DOHH2 (cell line): ENCODE results near the gene NFE2L2.

ENCODE experiments used
- H3F3A ChIP-seq: fragments of 200-600 bp; sonication (generic), shearing (Covaris generic); 2 replicates; pipeline ENCODE4 v1.6.0; 2016; ENCODE audit warnings: antibody characterized with exemption, mild to moderate bottlenecking; ENCODE audit not compliant: control insufficient read depth, insufficient read depth
- H3K27ac ChIP-seq: fragments of 200-600 bp; sonication (generic); 2 replicates; pipeline ENCODE4 v1.5.1; 2014; ENCODE audit warnings: low read depth, mild to moderate bottlenecking, low read length, moderate library complexity
- H3K27me3 ChIP-seq: fragments of 200-600 bp; sonication (generic); 2 replicates; pipeline ENCODE4 v1.6.1; 2014; ENCODE audit warnings: mild to moderate bottlenecking, low read length, mixed read lengths; ENCODE audit not compliant: control insufficient read depth
- H3K36me3 ChIP-seq: fragments of 200-600 bp; sonication (generic); 2 replicates; pipeline ENCODE4 v1.6.1; 2014; ENCODE audit warnings: mild to moderate bottlenecking, low read length, moderate library complexity, mixed read lengths; ENCODE audit not compliant: control insufficient read depth
- H3K4me1 ChIP-seq: fragments of 200-600 bp; sonication (generic); 2 replicates; pipeline ENCODE4 v1.6.1; 2014; ENCODE audit warnings: mild to moderate bottlenecking, low read length, mixed read lengths; ENCODE audit not compliant: control insufficient read depth
- H3K4me2 ChIP-seq: fragments of 200-600 bp; sonication (generic); 2 replicates; pipeline ENCODE4 v1.6.0; 2014; ENCODE audit warnings: mild to moderate bottlenecking, low read length, moderate library complexity
- H3K4me3 ChIP-seq: fragments of 200-600 bp; sonication (generic); 2 replicates; pipeline ENCODE4 v1.5.1; 2014; ENCODE audit warnings: mild to moderate bottlenecking, low read length, mixed read lengths
- H3K79me2 ChIP-seq: fragments of 200-600 bp; sonication (generic); 2 replicates; pipeline ENCODE4 v1.6.1; 2014; ENCODE audit warnings: mild to moderate bottlenecking, low read length, mixed read lengths; ENCODE audit not compliant: control insufficient read depth
- H3K9me2 ChIP-seq: fragments of 200-600 bp; sonication (generic); replicated peaks from 2 replicates; pipeline ENCODE4 v1.6.1; 2014; ENCODE audit warnings: mild to moderate bottlenecking, low read length, mixed read lengths; ENCODE audit not compliant: control insufficient read depth
- H3K9me3 ChIP-seq: fragments of 200-600 bp; sonication (generic); 2 replicates; pipeline ENCODE4 v1.6.1; 2014; ENCODE audit warnings: antibody characterized with exemption, low read length, mixed read lengths; ENCODE audit not compliant: control insufficient read depth, insufficient read depth
- H4K20me1 ChIP-seq: fragments of 200-600 bp; sonication (generic); 2 replicates; pipeline ENCODE4 v1.6.0; 2014; ENCODE audit warnings: low read depth, mild to moderate bottlenecking, antibody characterized with exemption, low read length, moderate library complexity; ENCODE audit not compliant: control insufficient read depth, insufficient read depth
- CTCF ChIP-seq: fragments of 200-600 bp; sonication (generic); IDR thresholded peaks from one replicate; pipeline ENCODE4 v1.5.1; 2014; ENCODE audit warnings: antibody characterized with exemption, mild to moderate bottlenecking, low read depth, low read length; ENCODE audit not compliant: poor library complexity, severe bottlenecking
- EZH2phosphoT487 ChIP-seq: fragments of 200-600 bp; sonication (generic); IDR thresholded peaks from 2 replicates; pipeline ENCODE4 v1.6.1; 2017; ENCODE audit warnings: borderline replicate concordance, mild to moderate bottlenecking, antibody characterized with exemption, low read length, moderate library complexity, mixed read lengths

NFE2L2 gene

DNA sequence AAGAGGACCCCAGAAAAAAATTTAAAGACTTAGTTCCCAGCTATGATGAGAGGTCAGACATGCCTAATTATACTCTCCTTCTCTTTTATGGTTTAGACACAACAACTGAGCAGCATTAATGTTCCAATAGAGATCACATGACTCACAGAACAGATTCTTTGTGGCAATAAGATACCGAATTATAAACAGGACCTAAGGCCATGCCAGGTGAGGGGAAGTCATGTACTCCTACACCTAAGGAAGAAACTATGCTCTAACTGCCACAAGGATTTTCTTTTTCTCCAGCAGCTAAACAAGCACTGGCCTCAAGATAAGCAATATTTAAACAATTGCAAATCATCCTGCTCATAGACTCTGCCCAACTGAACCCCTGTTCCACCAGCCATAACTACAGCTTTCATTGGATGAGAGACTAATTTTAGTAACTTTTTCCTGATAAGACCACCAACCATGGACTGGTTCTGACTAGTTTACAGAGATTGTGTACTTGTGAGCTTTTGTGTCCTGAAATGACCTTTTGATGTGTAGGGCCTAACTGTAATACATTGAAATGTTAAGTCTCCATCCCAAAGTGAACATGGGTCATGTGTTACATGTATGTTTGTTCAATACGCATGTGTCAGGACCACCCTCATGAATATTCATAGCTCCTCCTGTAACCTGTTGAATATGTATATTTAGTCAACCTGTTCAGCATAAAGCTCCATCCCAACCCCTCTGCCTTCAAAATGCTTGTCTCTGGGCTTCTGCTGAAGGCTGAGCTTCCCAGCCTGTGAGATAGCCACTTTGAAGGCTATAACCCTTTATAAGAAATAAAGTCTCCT, 21.6 kb upstream of the NFE2L2 start:
- Histone ChIP-seq H3K79me2 (no peaks in the 10 kb centered on the region), H3K4me3 (no peak overlapping the region), H3K9me2 (no peaks in the 10 kb centered on the region), H3K4me1 (peaks cover 32% of the 10 kb centered on the region), H3K36me3 (no peaks in the 10 kb centered on the region), H3K27me3 (no peaks in the 10 kb centered on the region), H4K20me1 (no peaks in the 10 kb centered on the region), H3K9me3 (no peaks in the 10 kb centered on the region), H3F3A (no peaks in the 10 kb centered on the region), H3K4me2 (no peak overlapping the region), H3K27ac (no peak overlapping the region)
- TF ChIP-seq EZH2phosphoT487 = no peak
- no peak for TF ChIP-seq CTCF

- Histone ChIP-seq H3K79me2 (no peaks in the 10 kb centered on the region), H3F3A (no peaks in the 10 kb centered on the region), H3K9me2 (no peaks in the 10 kb centered on the region), H3K27ac (no peak overlapping the region), H3K36me3 (no peaks in the 10 kb centered on the region), H4K20me1 (no peaks in the 10 kb centered on the region), H3K27me3 (no peaks in the 10 kb centered on the region), H3K4me2 (no peak overlapping the region), H3K9me3 (no peaks in the 10 kb centered on the region), H3K4me1 (peaks cover 28% of the 10 kb centered on the region), H3K4me3 (no peak overlapping the region)
- TF ChIP-seq CTCF (no peak), EZH2phosphoT487 (no peak)
Measured at GRCh38 chr2:177284531-177284930, 20.0 kb upstream of the NFE2L2 start.

DNA sequence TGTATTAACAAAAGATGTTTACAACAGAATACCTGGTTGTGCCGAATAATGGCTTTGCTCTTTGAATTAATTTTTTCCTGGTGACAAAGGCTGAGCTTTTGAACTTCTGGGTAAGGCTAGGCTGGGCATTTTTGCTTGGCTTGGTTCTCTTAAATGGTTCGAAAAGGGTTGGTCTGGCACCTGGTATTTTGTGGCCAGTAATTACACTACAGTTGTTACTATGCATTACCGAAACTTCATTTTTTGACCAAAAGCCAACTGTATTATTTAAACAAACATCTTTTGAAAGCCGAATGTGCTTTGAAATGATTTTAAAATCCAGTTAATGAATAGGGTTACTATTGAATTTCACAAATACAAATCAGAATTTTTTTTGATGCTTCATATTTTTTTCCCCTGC, 19.4 kb upstream of the NFE2L2 start:
- Histone ChIP-seq H3K9me3 (no peaks in the 10 kb centered on the region), H3K4me3 (no peak overlapping the region), H3K27ac (no peak overlapping the region), H3K79me2 (no peaks in the 10 kb centered on the region), H4K20me1 (no peaks in the 10 kb centered on the region), H3K36me3 (no peaks in the 10 kb centered on the region), H3K9me2 (no peaks in the 10 kb centered on the region), H3K27me3 (no peaks in the 10 kb centered on the region), H3K4me1 (peaks cover 28% of the 10 kb centered on the region), H3K4me2 (no peak overlapping the region), H3F3A (no peaks in the 10 kb centered on the region)
- TF ChIP-seq CTCF (no peak), EZH2phosphoT487 (no peak)
